Small intestine (tissue), 7 donors: ENCODE data around the gene CFAP97D1. TPM values are rescaled to one million over a fixed set of nuclear protein-coding genes. Genes with fewer than 3 reads are reported as not detected.
A peak's percentile ranks its signal among the peaks of the same experiment; 100 is the strongest.

Source experiments
- DNase-seq, 2 donors: peaks; one replicate each; pipeline versions ENCODE4 v3.0.0 to v3.0.0-alpha.2; 2013
- FAIRE-seq: peaks from 2 replicates; lab custom pipeline; 2012; peaks lifted over from hg19 to GRCh38; lab: Jason Lieb, UNC
- H3K27ac ChIP-seq, 3 donors: one replicate each; pipeline ENCODE4 v1.5.1; 2013; ENCODE audit warnings: low read length in 2 of 3, mild to moderate bottlenecking in 2 of 3, control low read depth in 1 of 3, inconsistent platforms in 1 of 3, low read depth in 1 of 3, moderate library complexity in 1 of 3
- H3K27me3 ChIP-seq, 3 donors: one replicate each; pipeline ENCODE4 v1.6.1; 2013; ENCODE audit warnings: low read length in 3 of 3, inconsistent platforms in 1 of 3; ENCODE audit not compliant: control insufficient read depth in 3 of 3, insufficient read depth in 3 of 3
- H3K36me3 ChIP-seq, 3 donors: one replicate each; pipeline ENCODE4 v1.6.1; 2013; ENCODE audit warnings: low read length in 3 of 3, inconsistent platforms in 1 of 3, low read depth in 1 of 3, mild to moderate bottlenecking in 1 of 3, moderate library complexity in 1 of 3; ENCODE audit not compliant: control insufficient read depth in 3 of 3, insufficient read depth in 2 of 3
- H3K4me1 ChIP-seq, 3 donors: one replicate each; pipeline ENCODE4 v1.6.1; 2013; ENCODE audit warnings: low read length in 2 of 3, inconsistent platforms in 1 of 3, low read depth in 1 of 3, mild to moderate bottlenecking in 1 of 3, moderate library complexity in 1 of 3; ENCODE audit not compliant: control insufficient read depth in 3 of 3, insufficient read depth in 2 of 3
- H3K4me3 ChIP-seq, 3 donors: one replicate each; pipeline ENCODE4 v1.5.1; 2013; ENCODE audit warnings: low read length in 3 of 3, control low read depth in 1 of 3, inconsistent platforms in 1 of 3, low read depth in 1 of 3, mild to moderate bottlenecking in 1 of 3, moderate library complexity in 1 of 3
- H3K9me3 ChIP-seq, 2 donors: one replicate each; pipeline ENCODE4 v1.6.1; 2013; ENCODE audit warnings: low read depth in 1 of 2, low read length in 1 of 2; ENCODE audit not compliant: control insufficient read depth in 2 of 2, insufficient read depth in 1 of 2
- WGBS, 3 donors: extraction: QIAGEN DNeasy Blood & Tissue Kit; methylation state at CpG; one replicate each; pipeline ENCODE4 v1.1.7; 2013; 5-methylcytosine and 5-hydroxymethylcytosine counted together
- polyA plus RNA-seq, 4 donors: library from polyadenylated mRNA; stranded (reverse) in 3 of 4; unstranded in 1 of 4; fragments of 200-250 nt in 3 of 4; fragments of 120-200 nt in 1 of 4; gene quantifications; one replicate each; pipeline versions ENCODE4 v1.2.1 to v1.2.3, GENCODE V29; 2013
- donor health status: healthy with polysubstance abuse.
- donor health status: control.
- donor health status: control.
- donor health status: Bipolar disorder and iron deficiency.
- donor health status: healthy.

CFAP97D1 gene
- polyA plus RNA-seq, 4 donors: 0.03 TPM; not detected in 3

DNA sequence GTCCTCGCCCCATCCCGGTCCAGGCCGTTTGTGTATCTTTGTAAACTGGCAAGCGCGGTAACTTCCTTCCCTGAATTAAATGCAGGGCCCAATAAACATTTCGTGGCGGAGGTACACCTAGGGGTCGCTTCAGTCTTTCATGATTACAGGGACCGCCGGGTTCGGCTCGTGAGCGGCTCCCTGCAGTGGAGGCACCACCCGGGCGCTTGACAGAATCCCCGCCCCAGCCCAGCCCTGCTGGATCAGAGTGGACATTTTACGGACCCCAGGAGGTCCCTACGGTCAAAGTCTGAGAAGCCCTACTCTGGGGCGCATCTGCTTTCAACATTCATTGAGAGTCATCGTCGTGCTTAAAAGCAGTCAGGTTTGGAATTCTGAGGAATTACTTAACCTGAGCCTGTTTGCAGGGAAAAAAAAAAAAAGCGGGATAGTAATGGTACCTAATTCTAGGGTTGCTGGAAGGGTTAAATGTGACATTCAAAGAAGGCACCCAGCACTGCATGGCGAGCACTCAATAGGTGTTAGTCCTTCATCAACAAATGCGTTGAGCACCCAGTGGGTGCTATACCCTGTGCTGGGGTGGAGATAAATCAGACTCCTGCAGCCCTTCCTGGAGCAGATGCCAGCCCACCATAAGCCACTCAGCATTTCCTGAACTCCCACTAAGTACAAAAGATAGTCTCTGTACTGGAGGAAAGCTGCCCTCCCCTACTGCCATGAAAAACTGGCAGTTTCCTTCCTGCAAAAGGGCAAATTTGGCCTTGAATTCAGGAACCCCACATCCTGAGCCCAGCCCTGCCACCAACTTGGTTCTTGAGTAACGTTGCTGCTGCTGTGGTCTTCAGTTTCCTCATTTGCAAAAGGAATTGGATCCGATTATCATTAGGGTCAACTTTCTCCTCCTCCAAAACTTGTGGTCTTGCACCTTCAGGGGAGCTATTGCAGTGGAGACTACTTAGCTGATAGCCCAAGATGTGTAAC lies 800 bp upstream of the CFAP97D1 start:
- peaks cover 0 to 26% (median 4%) of the 10 kb centered on the region in 3 donors for H3K27me3 ChIP-seq
- H3K27ac ChIP-seq: peak overlapping the region; percentile 16 to 83 (median 81)
- H3K4me1 ChIP-seq: peaks cover 3 to 15% (median 4%) of the 10 kb centered on the region in 3 donors
- H3K4me3 ChIP-seq: peak overlapping the region; percentile 29 to 92 (median 84)
- WGBS, 3 donors: 6 to 9% (median 8%) methylated on average over 22 to 26 of the region's 26 CpGs
- DNase-seq: no peak
- FAIRE-seq: no peak
- H3K36me3 ChIP-seq: peaks cover 0 to 29% (median 2%) of the 10 kb centered on the region in 3 donors
- no peaks in the 10 kb centered on the region for H3K9me3 ChIP-seq

DNA sequence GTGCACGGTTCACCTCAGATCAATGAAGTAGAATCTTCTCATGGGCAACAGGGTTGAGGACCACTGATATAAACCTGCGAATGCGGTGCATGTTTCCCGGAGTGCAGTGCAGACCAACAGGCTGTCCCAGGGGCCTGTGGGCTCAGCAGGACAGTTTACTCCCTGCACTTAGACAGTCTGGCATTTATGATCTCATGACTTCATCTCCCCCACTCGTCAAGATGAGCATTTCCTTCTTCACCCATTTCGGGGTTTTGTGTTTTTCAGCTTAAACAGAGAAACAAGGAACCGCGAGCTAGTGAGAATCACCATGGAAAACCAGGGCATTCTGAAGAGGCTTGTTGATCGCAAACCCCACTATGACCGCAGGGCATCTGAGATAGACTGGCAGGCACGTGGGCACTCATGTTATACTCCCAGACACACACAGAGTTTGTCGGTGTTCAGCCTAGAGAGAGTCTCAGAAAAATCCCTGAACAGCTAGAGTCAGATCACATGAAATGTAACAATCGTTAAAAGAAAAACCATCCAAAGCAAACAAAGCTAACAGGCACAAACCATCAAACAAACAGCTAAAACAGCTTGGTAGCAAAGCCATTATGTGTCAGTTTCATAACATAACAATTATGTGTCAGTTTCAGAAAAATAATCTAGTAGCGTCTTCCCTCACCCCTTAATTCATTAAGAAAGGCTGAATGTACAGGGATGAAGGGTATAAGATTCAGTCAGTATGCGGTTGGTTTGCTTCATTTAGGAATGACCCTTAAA lies 2.9 kb downstream of the CFAP97D1 start:
- FAIRE-seq (no peak), DNase-seq (no peak)
- Histone ChIP-seq H3K4me3 (no peak overlapping the region), H3K9me3 (no peaks in the 10 kb centered on the region), H3K36me3 (no peaks in the 10 kb centered on the region), H3K27ac (no peak overlapping the region), H3K27me3 (peaks cover 0 to 26% (median 4%) of the 10 kb centered on the region in 3 donors), H3K4me1 (peaks cover 3 to 13% (median 4%) of the 10 kb centered on the region in 3 donors)
- WGBS, 3 donors: 81 to 84% (median 83%) methylated on average over 15 of the region's 15 CpGs

DNA sequence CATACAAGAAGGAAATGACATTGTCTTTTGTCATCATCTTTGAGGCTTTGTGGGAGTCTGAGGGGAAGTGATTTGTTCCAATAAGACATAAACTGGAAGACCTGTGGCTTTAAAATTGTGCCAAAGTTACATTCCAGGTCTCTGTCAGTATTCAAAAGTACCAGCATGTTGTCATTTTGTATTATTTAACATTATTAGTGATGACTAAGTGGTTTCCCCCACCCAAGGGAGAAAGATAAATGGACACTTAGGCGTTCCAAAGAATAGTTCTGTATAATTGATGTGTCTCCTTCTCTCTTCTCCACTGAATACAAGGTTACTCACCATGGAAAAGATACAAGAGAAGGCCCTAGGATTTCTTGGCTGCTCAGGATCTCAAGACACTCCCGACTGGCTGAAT lies 3.8 kb downstream of the CFAP97D1 start:
- Histone ChIP-seq H3K27ac (no peak overlapping the region), H3K36me3 (no peaks in the 10 kb centered on the region), H3K27me3 (peaks cover 0 to 26% (median 4%) of the 10 kb centered on the region in 3 donors), H3K4me3 (no peak overlapping the region), H3K4me1 (peaks cover 3 to 12% (median 4%) of the 10 kb centered on the region in 3 donors), H3K9me3 (no peaks in the 10 kb centered on the region)
- FAIRE-seq: no peak
- no peak for DNase-seq
- 75 to 79% (median 77%) methylated on average over 2 of the region's 2 CpGs for WGBS, 3 donors

GRCh38 chr17:43784628-43785101 lies 4.4 kb downstream of the CFAP97D1 start:
- Histone ChIP-seq H3K4me3 (no peak overlapping the region), H3K36me3 (no peaks in the 10 kb centered on the region), H3K27me3 (peaks cover 0 to 22% (median 4%) of the 10 kb centered on the region in 3 donors), H3K9me3 (no peaks in the 10 kb centered on the region), H3K4me1 (peaks cover 2 to 6% (median 3%) of the 10 kb centered on the region in 3 donors), H3K27ac (no peak overlapping the region)
- no peak for DNase-seq
- WGBS, 3 donors: 49 to 62% (median 55%) methylated on average over 5 of the region's 5 CpGs
- FAIRE-seq: no peak

DNA sequence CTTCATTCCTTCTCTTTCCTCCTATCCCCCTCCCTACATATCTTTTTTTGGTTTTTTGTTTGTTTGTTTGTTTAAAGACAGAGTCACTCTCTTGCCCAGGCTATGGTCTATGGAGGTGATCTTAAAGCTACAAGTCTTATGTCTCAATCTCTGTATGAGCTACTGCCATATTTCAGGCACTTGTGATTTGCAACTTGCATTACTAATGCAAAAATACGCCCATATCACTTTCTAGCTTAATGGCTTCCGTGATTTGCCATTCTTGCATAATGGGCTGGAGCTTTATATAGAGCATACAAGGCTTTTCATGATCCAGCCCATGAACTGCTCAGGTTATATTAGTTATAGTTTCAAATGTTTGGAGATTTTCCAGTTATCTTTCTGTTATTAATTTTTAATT lies 7.5 kb downstream of the CFAP97D1 start:
- no peak for DNase-seq
- peaks cover 0 to 6% (median 0%) of the 10 kb centered on the region in 3 donors for H3K4me1 ChIP-seq
- no peaks in the 10 kb centered on the region for H3K36me3 ChIP-seq
- H3K27me3 ChIP-seq: peaks cover 0 to 9% (median 4%) of the 10 kb centered on the region in 3 donors
- H3K27ac ChIP-seq: no peak overlapping the region
- no peak overlapping the region for H3K4me3 ChIP-seq
- no peaks in the 10 kb centered on the region for H3K9me3 ChIP-seq
- FAIRE-seq: no peak
- 60 to 81% (median 72%) methylated on average over 2 of the region's 2 CpGs for WGBS, 3 donors

- Histone ChIP-seq H3K4me1 (peaks cover 0 to 6% (median 0%) of the 10 kb centered on the region in 3 donors), H3K4me3 (no peak overlapping the region), H3K9me3 (no peaks in the 10 kb centered on the region), H3K27me3 (peaks cover 0 to 3% (median 0%) of the 10 kb centered on the region in 3 donors), H3K36me3 (no peaks in the 10 kb centered on the region), H3K27ac (no peak overlapping the region)
- no peak for DNase-seq
- WGBS, 3 donors: 71 to 81% (median 78%) methylated on average over 5 of the region's 5 CpGs
- no peak for FAIRE-seq
These were observed 8.3 kb downstream of the CFAP97D1 start for GRCh38 chr17:43788540-43788939.

DNA sequence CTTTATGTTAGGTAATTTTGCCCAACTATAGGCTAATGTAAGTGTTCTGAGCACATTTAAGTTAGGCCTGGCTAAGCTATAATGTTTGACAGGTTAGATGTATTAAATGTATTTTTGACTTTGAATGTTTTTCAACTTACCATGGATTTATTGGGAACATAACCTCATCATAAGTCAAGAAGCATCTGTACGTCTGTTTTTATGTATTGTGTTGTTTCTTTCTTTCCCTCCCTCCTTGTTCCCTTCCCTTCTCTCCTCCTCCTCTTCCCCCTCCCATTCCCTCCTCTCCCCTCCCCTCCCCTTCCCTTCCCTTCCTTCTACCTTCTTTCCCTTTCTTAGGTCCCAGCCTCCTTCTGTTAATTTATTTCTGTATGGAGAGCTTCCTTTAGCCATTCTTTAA lies 9.2 kb downstream of the CFAP97D1 start:
- Histone ChIP-seq H3K36me3 (no peaks in the 10 kb centered on the region), H3K4me3 (no peak overlapping the region), H3K27me3 (no peaks in the 10 kb centered on the region), H3K27ac (no peak overlapping the region), H3K4me1 (peaks cover 0 to 6% (median 0%) of the 10 kb centered on the region in 3 donors), H3K9me3 (no peaks in the 10 kb centered on the region)
- no peak for FAIRE-seq
- no peak for DNase-seq
- 88 to 100% (median 92%) methylated on average over 1 of the region's 1 CpG for WGBS, 3 donors
